Kidney tubule cell (primary cell): ENCODE results near the gene WDR62.

Experiments used
- DNase-seq: peaks from one replicate; pipeline ENCODE4 v3.0.0-alpha.2; 2018; ENCODE audit warnings: low spot score

The WDR62 gene

GRCh38 chr19:36054733-36055686, at the start of gene WDR62:
Gene WDR62 (plus strand): TSS chr19:36054897. CDS start chr19:36054972, 75 bp downstream.
- peak; percentile 93 for DNase-seq

GRCh38 chr19:36006955-36007354, 47.7 kb upstream of the WDR62 start:
- DNase-seq: no peak

- peak; percentile 74 for DNase-seq
Observed at GRCh38 chr19:36008336-36008978, 46.2 kb upstream of the WDR62 start, which contains the start of gene SYNE4. Gene SYNE4 (minus strand): TSS chr19:36008813. CDS start chr19:36008681, 132 bp downstream.

GRCh38 chr19:36009220-36009619, 45.5 kb upstream of the WDR62 start:
- DNase-seq: peak; percentile 62

GRCh38 chr19:36009633-36010379, 44.9 kb upstream of the WDR62 start:
- DNase-seq: no peak

GRCh38 chr19:36010402-36010801, 44.3 kb upstream of the WDR62 start:
- no peak for DNase-seq

- no peak for DNase-seq
Observed at GRCh38 chr19:36013280-36014011, 41.3 kb upstream of the WDR62 start.

- DNase-seq: peak; percentile 99
Observed at GRCh38 chr19:36014012-36014924, 40.4 kb upstream of the WDR62 start, which contains the start of gene ALKBH6. Gene ALKBH6 (minus strand): TSS chr19:36014213. CDS start chr19:36013397, 816 bp downstream.

- DNase-seq: no peak
Observed at GRCh38 chr19:36019061-36019670, 35.5 kb upstream of the WDR62 start.

GRCh38 chr19:36023432-36023831, 31.3 kb upstream of the WDR62 start:
- DNase-seq: no peak

GRCh38 chr19:36025541-36025940, 29.2 kb upstream of the WDR62 start:
- no peak for DNase-seq

- DNase-seq: no peak
Observed at GRCh38 chr19:36026091-36026876, 28.4 kb upstream of the WDR62 start.

GRCh38 chr19:36027696-36028095, 27.0 kb upstream of the WDR62 start:
- no peak for DNase-seq

GRCh38 chr19:36028313-36029041, 26.2 kb upstream of the WDR62 start:
- DNase-seq: no peak

GRCh38 chr19:36030264-36031148, 24.2 kb upstream of the WDR62 start:
- DNase-seq: peak; percentile 61

- DNase-seq: no peak
Observed at GRCh38 chr19:36031308-36031707, 23.4 kb upstream of the WDR62 start.
